Ecto neural progenitor cell (in vitro differentiated cells): Measurements from ENCODE around the gene ZNF786.

ENCODE experiments used
- DNase-seq: peaks from one replicate; pipeline ENCODE4 v3.0.0-alpha.2; 2018; ENCODE audit warnings: low spot score

The ZNF786 gene

GRCh38 chr7:149028346-149029109 lies 62.0 kb downstream of the ZNF786 start, which contains the start of gene PDIA4:
PDIA4 (minus strand) TSS chr7:149028505; CDS start chr7:149028408, 97 bp downstream.
- peak; percentile 100 for DNase-seq

- no peak for DNase-seq
Observed at GRCh38 chr7:149027611-149028345, 62.7 kb downstream of the ZNF786 start.

GRCh38 chr7:149027055-149027454 lies 63.5 kb downstream of the ZNF786 start:
- no peak for DNase-seq

- DNase-seq: no peak
Observed at GRCh38 chr7:149023662-149024061, 66.9 kb downstream of the ZNF786 start.

GRCh38 chr7:149022756-149023360 lies 67.7 kb downstream of the ZNF786 start:
- DNase-seq: no peak

- no peak for DNase-seq
Observed at GRCh38 chr7:149021725-149022062, 68.8 kb downstream of the ZNF786 start.

- no peak for DNase-seq
Observed at GRCh38 chr7:149020483-149020882, 70.0 kb downstream of the ZNF786 start.
